ENCODE results near the gene LPCAT3. TPM values are rescaled to one million over a fixed set of nuclear protein-coding genes. Genes with fewer than 3 reads are reported as not detected.

The LPCAT3 gene
- total RNA-seq, 2 donors from 2014 or later: 25.4 to 31.9 TPM

GRCh38 chr12:7004287-7004803 lies 13.9 kb downstream of the LPCAT3 start:
- no peak for DNase-seq (ENCODE audit: low spot score)
- Mint-ChIP-seq H3K27me3 (no peaks in the 10 kb centered on the region), H3K4me1 (ENCODE audit: low read depth in 2 of 2) (peaks cover 0 to 4% of the 10 kb centered on the region in 2 donors), H3K4me3 (no peak overlapping the region), H3K36me3 (no peaks in the 10 kb centered on the region), H3K9me3 (no peaks in the 10 kb centered on the region), H3K27ac (no peak overlapping the region)
- ATAC-seq: no peak

DNA sequence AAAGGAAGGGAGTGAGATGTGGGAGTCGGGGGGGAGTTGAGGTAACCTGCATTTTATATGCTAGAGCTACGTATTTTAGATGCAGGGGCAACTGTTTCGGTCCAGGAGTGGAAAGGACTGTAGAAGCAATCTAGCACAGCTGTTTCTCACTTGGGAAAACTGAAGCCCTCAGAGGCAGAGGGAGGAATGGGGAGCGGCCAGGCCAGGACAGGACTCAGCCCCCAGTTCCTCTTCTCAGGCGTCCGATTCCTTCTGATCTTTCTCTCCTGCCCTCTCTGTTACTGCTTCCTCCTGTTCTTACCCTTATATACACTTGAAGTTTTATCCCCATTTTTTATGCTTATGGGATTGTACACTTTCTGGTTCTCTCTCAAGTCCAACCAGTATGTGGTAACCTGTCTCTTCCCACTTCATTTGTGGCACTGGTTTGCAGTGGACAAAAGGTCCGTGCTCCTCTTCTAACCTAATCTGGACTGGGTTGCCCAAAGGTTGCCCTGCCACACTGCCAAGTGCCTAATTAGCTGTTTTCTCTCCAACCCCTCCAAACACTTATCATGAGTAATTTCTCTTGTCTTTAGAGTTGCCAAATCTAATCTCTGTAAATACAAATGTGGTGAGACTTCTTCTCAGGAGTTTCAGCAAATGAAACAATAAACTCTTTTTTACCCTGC lies 16.2 kb downstream of the LPCAT3 start:
- DNase-seq (ENCODE audit: low spot score): no peak
- Mint-ChIP-seq H3K36me3 (no peaks in the 10 kb centered on the region), H3K27me3 (no peaks in the 10 kb centered on the region), H3K4me1 (ENCODE audit: low read depth in 2 of 2) (peaks cover 0 to 4% of the 10 kb centered on the region in 2 donors), H3K4me3 (no peak overlapping the region), H3K9me3 (no peaks in the 10 kb centered on the region), H3K27ac (no peak overlapping the region)
- ATAC-seq: no peak

GRCh38 chr12:6998715-6999451 lies 19.4 kb downstream of the LPCAT3 start:
- peaks cover 10% of the 10 kb centered on the region for H3K36me3 Mint-ChIP-seq
- no peak overlapping the region for H3K27ac Mint-ChIP-seq
- DNase-seq (ENCODE audit: low spot score) (no peak), ATAC-seq (no peak)
- H3K9me3 Mint-ChIP-seq: no peaks in the 10 kb centered on the region
- no peaks in the 10 kb centered on the region for H3K27me3 Mint-ChIP-seq
- H3K4me3 Mint-ChIP-seq: no peak overlapping the region
- H3K4me1 Mint-ChIP-seq (ENCODE audit: low read depth in 2 of 2): peaks cover 0 to 4% of the 10 kb centered on the region in 2 donors

- peak overlapping the region in 1 of 2 donors; percentile 3 for H3K27ac Mint-ChIP-seq
- ATAC-seq: no peak
- H3K36me3 Mint-ChIP-seq: peaks cover 10% of the 10 kb centered on the region
- H3K4me1 Mint-ChIP-seq (ENCODE audit: low read depth in 2 of 2): no peaks in the 10 kb centered on the region
- no peaks in the 10 kb centered on the region for H3K9me3 Mint-ChIP-seq
- DNase-seq (ENCODE audit: low spot score): no peak
- H3K27me3 Mint-ChIP-seq: no peaks in the 10 kb centered on the region
- no peak overlapping the region for H3K4me3 Mint-ChIP-seq
These were observed 22.2 kb downstream of the LPCAT3 start for GRCh38 chr12:6996040-6996441.

- Mint-ChIP-seq H3K27ac (no peak overlapping the region), H3K4me3 (no peak overlapping the region)
- no peak for ATAC-seq
These were observed 30.2 kb downstream of the LPCAT3 start for GRCh38 chr12:6987956-6988553.

GRCh38 chr12:6982532-6982931 lies 35.7 kb downstream of the LPCAT3 start:
- Mint-ChIP-seq H3K36me3 (peaks cover 7% of the 10 kb centered on the region), H3K27me3 (no peaks in the 10 kb centered on the region)

More at GRCh38 chr12:6987956-6988553, 30.2 kb downstream of the LPCAT3 start:
- Mint-ChIP-seq H3K27me3 (no peaks in the 10 kb centered on the region), H3K36me3 (peaks cover 10% of the 10 kb centered on the region), H3K9me3 (no peaks in the 10 kb centered on the region), H3K4me1 (ENCODE audit: low read depth in 2 of 2) (no peaks in the 10 kb centered on the region)
- no peak for DNase-seq (ENCODE audit: low spot score)

GRCh38 chr12:6981152-6982052 lies 36.9 kb downstream of the LPCAT3 start:
- H3K27me3 Mint-ChIP-seq: no peaks in the 10 kb centered on the region
- H3K9me3 Mint-ChIP-seq: no peaks in the 10 kb centered on the region
- no peak for ATAC-seq
- H3K4me3 Mint-ChIP-seq: no peak overlapping the region
- no peak for DNase-seq (ENCODE audit: low spot score)
- H3K36me3 Mint-ChIP-seq: peaks cover 15% of the 10 kb centered on the region
- H3K4me1 Mint-ChIP-seq (ENCODE audit: low read depth in 2 of 2): peaks cover 4 to 6% of the 10 kb centered on the region in 2 donors
- H3K27ac Mint-ChIP-seq: no peak overlapping the region

More at GRCh38 chr12:6982532-6982931, 35.7 kb downstream of the LPCAT3 start:
- Mint-ChIP-seq H3K4me1 (ENCODE audit: low read depth in 2 of 2) (peaks cover 4% of the 10 kb centered on the region in 2 donors), H3K27ac (no peak overlapping the region), H3K9me3 (no peaks in the 10 kb centered on the region), H3K4me3 (no peak overlapping the region)
- no peak for DNase-seq (ENCODE audit: low spot score)
- ATAC-seq: no peak

DNA sequence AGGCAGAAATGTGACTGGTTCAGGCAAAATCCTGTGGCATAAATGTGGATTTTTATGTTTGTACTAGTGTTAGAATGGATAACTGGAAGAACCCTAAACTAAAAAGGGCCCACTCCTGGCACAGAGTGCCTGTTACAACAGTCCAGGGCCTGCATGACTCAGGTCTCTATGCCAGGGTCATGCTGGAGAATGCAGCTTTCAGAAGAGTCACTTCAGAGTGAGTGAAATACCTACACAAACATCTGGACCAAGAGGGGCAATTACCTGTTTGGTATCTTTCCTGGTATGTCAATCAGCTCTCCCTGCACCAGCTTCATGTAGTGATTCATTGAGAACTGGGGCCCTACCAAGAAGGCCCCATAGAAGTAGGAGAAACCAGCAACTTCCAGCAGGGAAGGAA lies 37.5 kb downstream of the LPCAT3 start:
- DNase-seq (ENCODE audit: low spot score): no peak
- ATAC-seq: no peak
- Mint-ChIP-seq H3K9me3 (no peaks in the 10 kb centered on the region), H3K4me1 (ENCODE audit: low read depth in 2 of 2) (peaks cover 4 to 6% of the 10 kb centered on the region in 2 donors), H3K4me3 (no peak overlapping the region), H3K36me3 (peaks cover 20% of the 10 kb centered on the region), H3K27ac (no peak overlapping the region), H3K27me3 (no peaks in the 10 kb centered on the region)

DNA sequence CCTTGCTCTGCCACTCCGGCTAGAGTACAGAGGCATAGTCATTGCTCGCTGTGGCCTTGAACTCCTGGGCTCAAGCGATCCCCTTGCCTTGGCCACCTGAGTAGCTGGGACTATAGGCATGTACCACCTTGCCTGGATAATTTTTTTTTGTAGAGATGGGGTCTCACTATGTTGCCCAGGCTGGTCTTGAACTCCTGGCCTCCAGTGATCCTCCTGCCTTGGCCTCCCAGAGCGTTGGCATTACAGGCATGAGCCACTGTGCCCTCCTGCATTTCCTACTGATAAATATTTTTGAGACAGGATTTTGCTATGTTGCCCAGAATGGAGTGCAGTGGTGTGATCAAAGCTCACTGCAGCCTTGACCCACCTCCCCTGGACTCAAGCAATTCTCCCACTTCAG lies 38.2 kb downstream of the LPCAT3 start:
- ATAC-seq: no peak
- H3K27me3 Mint-ChIP-seq: no peaks in the 10 kb centered on the region
- DNase-seq (ENCODE audit: low spot score): no peak
- no peaks in the 10 kb centered on the region for H3K9me3 Mint-ChIP-seq
- peaks cover 26% of the 10 kb centered on the region for H3K36me3 Mint-ChIP-seq
- no peak overlapping the region for H3K27ac Mint-ChIP-seq
- H3K4me1 Mint-ChIP-seq (ENCODE audit: low read depth in 2 of 2): peaks cover 4 to 6% of the 10 kb centered on the region in 2 donors
- no peak overlapping the region for H3K4me3 Mint-ChIP-seq

GRCh38 chr12:6979453-6979852 lies 38.8 kb downstream of the LPCAT3 start:
- ATAC-seq (no peak), DNase-seq (ENCODE audit: low spot score) (no peak)
- H3K4me1 Mint-ChIP-seq (ENCODE audit: low read depth in 2 of 2): peaks cover 4 to 6% of the 10 kb centered on the region in 2 donors
- no peak overlapping the region for H3K4me3 Mint-ChIP-seq
- H3K27me3 Mint-ChIP-seq: no peaks in the 10 kb centered on the region
- no peak overlapping the region for H3K27ac Mint-ChIP-seq
- no peaks in the 10 kb centered on the region for H3K9me3 Mint-ChIP-seq
- H3K36me3 Mint-ChIP-seq: peaks cover 27% of the 10 kb centered on the region

DNA sequence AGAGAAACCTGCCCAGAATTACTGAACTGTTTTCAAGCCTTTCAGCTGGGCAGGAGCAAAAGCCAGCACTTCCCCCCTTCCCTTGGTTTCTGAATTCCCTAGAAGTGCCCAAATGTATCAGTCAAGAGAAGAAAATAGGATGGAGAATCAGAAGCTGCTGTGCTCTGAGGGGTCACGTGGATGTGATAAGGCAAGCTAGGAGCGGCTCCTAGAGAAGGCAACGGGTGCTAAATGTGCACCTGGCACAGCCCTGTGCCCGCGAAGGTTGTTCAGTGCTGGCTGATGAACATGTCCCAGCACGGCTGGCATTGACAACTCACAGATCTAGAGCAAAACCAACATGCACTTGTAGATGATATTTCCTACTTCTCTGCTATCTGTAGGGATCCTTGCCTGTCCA lies 39.3 kb downstream of the LPCAT3 start:
- H3K9me3 Mint-ChIP-seq: no peaks in the 10 kb centered on the region
- no peak for ATAC-seq
- peaks cover 27% of the 10 kb centered on the region for H3K36me3 Mint-ChIP-seq
- DNase-seq (ENCODE audit: low spot score): no peak
- H3K4me3 Mint-ChIP-seq: no peak overlapping the region
- H3K27me3 Mint-ChIP-seq: no peaks in the 10 kb centered on the region
- H3K27ac Mint-ChIP-seq: peak overlapping the region in 1 of 2 donors; percentile 21
- H3K4me1 Mint-ChIP-seq (ENCODE audit: low read depth in 2 of 2): peaks cover 5 to 6% of the 10 kb centered on the region in 2 donors

GRCh38 chr12:6978611-6979011 lies 39.7 kb downstream of the LPCAT3 start:
- Mint-ChIP-seq H3K27ac (peak overlapping the region; percentile 21 to 60), H3K36me3 (peaks cover 27% of the 10 kb centered on the region), H3K4me1 (ENCODE audit: low read depth in 2 of 2) (peaks cover 6 to 10% of the 10 kb centered on the region in 2 donors), H3K9me3 (no peaks in the 10 kb centered on the region), H3K4me3 (no peak overlapping the region), H3K27me3 (no peaks in the 10 kb centered on the region)
- DNase-seq (ENCODE audit: low spot score) (no peak), ATAC-seq (no peak)

GRCh38 chr12:6978188-6978587 lies 40.1 kb downstream of the LPCAT3 start:
- H3K36me3 Mint-ChIP-seq: peaks cover 24% of the 10 kb centered on the region
- no peak for ATAC-seq
- no peaks in the 10 kb centered on the region for H3K27me3 Mint-ChIP-seq
- no peak for DNase-seq (ENCODE audit: low spot score)
- no peaks in the 10 kb centered on the region for H3K9me3 Mint-ChIP-seq
- H3K4me3 Mint-ChIP-seq: no peak overlapping the region
- H3K27ac Mint-ChIP-seq: peak overlapping the region; percentile 21 to 60
- peaks cover 6 to 14% of the 10 kb centered on the region in 2 donors for H3K4me1 Mint-ChIP-seq (ENCODE audit: low read depth in 2 of 2)

Measured in natural killer cell treated with Interleukin-12 subunit alpha and Interleukin-12 subunit beta and Interleukin-15 and Interleukin-18, amount 100 ng/mL, for 72 hours (primary cell).